Right kidney (tissue), 9 donors: Measurements from ENCODE around the gene TMIGD3.
A peak's percentile ranks its signal among the peaks of the same experiment; 100 is the strongest.
"Not testable (repeated sequence)": the region's sequence is repeated elsewhere in the genome, so short reads cannot be mapped to it uniquely, and the experiment has no call there.

Experiments used
- DNase-seq: peaks from one replicate; pipeline ENCODE4 v3.0.0-alpha.2; 2016
- long read RNA-seq, 8 donors: transcript quantifications; one replicate each; lab custom pipeline, GENCODE V29; 2026

Gene TMIGD3
- long read RNA-seq, donor 1: 0 reads
- long read RNA-seq, donor 2: 0 reads
- long read RNA-seq, donor 3: 0 reads
- long read RNA-seq, donor 4: 0 reads
- long read RNA-seq, donor 5: 0 reads
- long read RNA-seq, donor 6: 0 reads
- long read RNA-seq, donor 7: 0 reads
- long read RNA-seq, donor 8: 0 reads

GRCh38 chr1:111503585-111504060, at the start of gene TMIGD3, which contains the start of gene ADORA3:
TSS of gene TMIGD3 (minus strand) at chr1:111503633. CDS start at chr1:111503354, 279 bp downstream.
TSS of gene ADORA3 (minus strand) at chr1:111503633. CDS start at chr1:111503354, 279 bp downstream.
- DNase-seq: no peak

GRCh38 chr1:111553196-111553595, 49.8 kb upstream of the TMIGD3 start:
- no peak for DNase-seq

DNA sequence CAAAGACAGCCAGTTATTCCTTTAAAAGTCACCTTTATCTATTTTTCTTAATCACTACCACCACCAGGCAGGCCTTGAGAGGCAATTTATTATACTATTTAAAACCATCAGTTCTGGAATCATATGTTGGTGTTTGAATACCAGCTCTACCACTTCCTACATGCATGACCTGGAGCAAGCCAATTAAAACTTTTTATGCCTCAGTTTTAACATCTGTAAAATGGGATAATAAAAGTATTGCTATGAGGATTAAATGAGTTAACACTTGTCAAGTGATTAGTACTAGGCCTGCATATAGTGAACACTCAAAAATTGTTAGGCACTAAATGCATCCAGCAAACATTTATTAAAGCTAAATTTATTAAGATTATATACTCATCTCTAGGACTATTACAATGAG, 49.2 kb upstream of the TMIGD3 start:
- no peak for DNase-seq

- DNase-seq: no peak
Measured at GRCh38 chr1:111551623-111552411, 48.4 kb upstream of the TMIGD3 start.

- DNase-seq: not testable (repeated sequence)
Measured at GRCh38 chr1:111547786-111548185, 44.4 kb upstream of the TMIGD3 start.

- DNase-seq: no peak
Measured at GRCh38 chr1:111542187-111542586, 38.8 kb upstream of the TMIGD3 start.

GRCh38 chr1:111541721-111542120, 38.3 kb upstream of the TMIGD3 start:
- no peak for DNase-seq

- no peak for DNase-seq
Measured at GRCh38 chr1:111540928-111541327, 37.5 kb upstream of the TMIGD3 start.

GRCh38 chr1:111538343-111539025, 35.1 kb upstream of the TMIGD3 start:
- no peak for DNase-seq

- DNase-seq: no peak
Measured at GRCh38 chr1:111535256-111536191, 32.1 kb upstream of the TMIGD3 start.

GRCh38 chr1:111520053-111520452, 16.6 kb upstream of the TMIGD3 start:
- no peak for DNase-seq

DNA sequence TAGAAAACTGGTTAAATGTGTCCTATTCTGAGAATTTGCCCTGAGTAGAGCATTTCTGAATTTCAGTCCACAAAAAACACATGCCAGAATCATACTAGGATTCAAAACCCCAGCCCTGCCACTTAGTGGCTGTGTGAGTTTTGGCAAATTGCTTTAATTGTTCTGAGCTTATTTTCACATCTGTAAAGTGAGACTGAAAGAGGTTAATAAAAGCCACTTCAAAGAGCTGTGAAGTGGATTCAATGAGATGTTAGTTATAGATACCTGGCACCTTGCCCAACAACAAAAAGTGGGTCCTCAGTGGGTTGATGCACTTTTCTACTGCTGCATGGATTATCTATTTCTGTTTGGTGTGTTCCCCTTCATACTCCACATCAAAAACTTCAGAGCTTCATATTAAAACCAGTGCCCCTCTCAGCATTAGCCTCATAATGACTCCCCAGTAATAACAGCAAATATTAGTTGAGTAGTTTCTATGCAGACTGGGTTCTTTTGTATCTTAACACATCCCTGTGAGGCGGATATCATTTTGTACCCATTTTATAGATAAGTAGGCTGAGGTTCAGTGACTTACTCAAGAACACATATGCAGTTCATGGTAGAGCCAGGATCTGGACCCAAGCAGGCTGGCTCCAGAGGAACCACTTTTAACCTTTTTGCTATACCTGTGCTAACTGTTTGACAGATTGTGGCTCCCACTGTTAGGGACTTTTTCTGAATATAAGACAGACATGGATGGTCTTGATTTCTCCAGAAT, 14.2 kb upstream of the TMIGD3 start:
- no peak for DNase-seq

DNA sequence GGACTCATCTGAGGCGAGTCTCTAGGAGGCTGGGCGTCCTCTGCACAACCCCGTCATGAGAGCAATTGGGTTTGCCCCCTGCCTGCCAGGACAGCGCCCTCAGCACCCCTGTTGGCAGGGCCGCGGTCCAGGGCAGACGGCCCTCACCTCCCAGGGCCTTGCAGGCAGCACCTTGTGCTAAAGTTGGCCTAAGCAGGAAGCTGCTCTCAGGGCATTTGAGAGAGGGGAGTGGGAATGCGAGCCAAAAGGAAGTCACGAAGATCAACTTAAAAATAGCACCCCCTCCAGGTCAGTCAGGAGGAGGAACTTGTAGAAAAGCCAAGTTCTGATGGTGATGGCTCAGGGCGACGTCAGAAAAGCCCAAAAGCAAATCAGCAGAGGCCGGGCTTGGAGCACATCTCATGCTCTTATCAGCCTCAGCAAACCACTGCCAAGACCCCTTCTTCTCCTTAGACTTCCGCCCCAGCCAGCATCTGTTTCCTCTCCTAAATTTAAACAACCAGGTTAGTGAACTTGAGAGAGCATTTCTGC, 12.6 kb upstream of the TMIGD3 start:
- peak; percentile 65 for DNase-seq

DNA sequence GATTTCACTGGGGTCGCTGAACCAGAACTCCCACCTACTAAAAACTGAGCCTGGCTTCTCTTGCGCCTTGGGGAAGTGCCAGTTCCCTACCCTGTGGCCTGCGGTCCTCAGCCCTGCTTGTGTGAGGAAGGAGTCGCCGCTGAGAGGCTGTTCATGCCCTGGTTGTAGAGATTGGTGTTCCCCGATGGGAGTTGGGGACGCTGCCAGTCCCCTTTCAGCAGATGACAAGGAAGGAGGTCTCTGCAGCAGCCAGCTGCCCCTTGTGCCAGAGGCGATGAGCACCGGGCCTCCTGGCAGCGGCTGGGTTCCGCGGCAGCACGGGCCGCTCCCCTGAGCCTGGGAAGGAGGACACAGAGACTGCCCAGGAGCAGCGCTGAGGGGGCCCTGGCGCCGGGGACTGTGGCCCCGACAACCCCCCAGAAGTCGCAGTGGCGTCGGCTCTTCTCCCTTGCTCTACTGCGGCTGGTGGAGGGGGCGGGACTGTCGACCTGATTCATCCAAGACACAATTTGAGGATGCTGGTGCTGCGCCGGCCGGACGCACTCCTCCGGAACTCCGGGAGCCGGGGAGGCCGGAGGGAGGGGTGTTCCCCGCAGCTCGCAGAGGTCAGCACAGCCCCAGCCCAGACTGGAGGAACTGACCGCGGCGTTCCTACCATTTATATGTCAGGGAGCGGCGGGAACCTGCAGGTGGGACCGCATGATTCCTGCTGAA, 12.0 kb upstream of the TMIGD3 start:
- DNase-seq: peak; percentile 64

DNA sequence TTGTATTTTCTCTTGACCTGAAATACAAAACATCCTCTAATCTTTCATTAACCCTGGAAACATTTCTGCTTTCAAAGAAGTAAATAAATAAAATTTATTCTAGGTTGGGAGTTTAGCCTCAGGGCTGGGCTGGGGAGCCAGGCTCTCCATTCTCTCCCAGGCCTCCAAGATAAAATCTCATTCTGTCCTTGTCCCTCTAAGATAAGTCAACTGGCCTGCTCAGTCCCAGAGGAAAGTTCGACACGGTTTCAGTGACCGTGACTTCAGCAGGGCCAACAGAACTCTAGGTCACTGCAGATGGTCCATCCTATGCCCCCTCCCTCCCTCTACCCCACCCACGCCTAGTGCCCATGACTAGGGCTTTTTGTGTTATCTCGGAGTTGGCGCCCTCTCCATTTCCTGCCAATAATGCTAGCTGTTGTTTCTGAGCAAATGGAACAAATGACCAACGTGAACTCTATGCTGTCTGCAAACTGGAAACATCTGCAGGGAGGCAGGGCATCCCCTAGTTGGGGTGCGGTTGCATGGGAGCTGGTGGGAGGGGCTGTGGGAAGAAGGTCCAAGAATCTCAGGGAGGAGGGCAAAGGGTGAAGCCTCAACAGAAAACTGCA, 10.1 kb upstream of the TMIGD3 start:
- no peak for DNase-seq

GRCh38 chr1:111512931-111513330, 9.5 kb upstream of the TMIGD3 start:
- DNase-seq: no peak

GRCh38 chr1:111512132-111512889, 8.9 kb upstream of the TMIGD3 start:
- DNase-seq: no peak

DNA sequence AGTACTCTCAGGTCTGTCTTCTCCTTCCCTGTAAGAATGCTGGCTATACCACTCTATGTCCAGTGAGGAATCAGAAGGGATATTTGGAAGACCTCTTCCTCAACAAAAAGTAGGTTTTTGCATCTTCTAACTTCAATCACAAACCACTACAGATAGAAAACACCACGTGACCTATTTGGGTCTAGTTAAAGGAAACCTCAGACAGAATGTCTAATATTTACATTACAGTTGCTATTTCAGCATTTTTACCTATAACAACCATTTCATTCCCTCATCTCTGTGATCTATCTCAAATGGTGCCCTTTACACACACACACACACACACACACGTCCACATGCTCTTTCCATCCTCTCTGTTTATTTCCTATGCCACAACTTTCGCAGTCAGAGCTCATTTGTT, 7.9 kb upstream of the TMIGD3 start:
- DNase-seq: no peak

- DNase-seq: no peak
Measured at GRCh38 chr1:111509997-111510375, 6.6 kb upstream of the TMIGD3 start.
